Stomach (tissue), 4 donors: ENCODE results near the gene SYT2.

Experiments
- CTCF ChIP-seq, 7 experiments: fragments of 450-650 bp in 4 of 7; fragments of 200-600 bp in 3 of 7; sonication (generic) in 3 of 7; IDR thresholded peaks; one replicate each; pipeline ENCODE4 v1.5.1; 2016 to 2019; ENCODE audit warnings: antibody characterized with exemption in 7 of 7, control low read depth in 2 of 7, mild to moderate bottlenecking in 1 of 7
- EP300 ChIP-seq: sonication (generic); formaldehyde crosslinking; IDR thresholded peaks from one replicate; pipeline ENCODE4 v1.6.1; 2017; ENCODE audit warnings: antibody characterized with exemption
- POLR2A ChIP-seq, 4 donors: fragments of 450-650 bp; IDR thresholded peaks; one replicate each; pipeline ENCODE4 v1.6.1; 2016; ENCODE audit warnings: antibody characterized with exemption in 4 of 4, control low read depth in 2 of 4, mild to moderate bottlenecking in 1 of 4, moderate library complexity in 1 of 4
- POLR2AphosphoS5 ChIP-seq, 3 donors: sonication (generic); formaldehyde crosslinking; IDR thresholded peaks; one replicate each; pipeline ENCODE4 v1.6.1; 2016; ENCODE audit warnings: antibody characterized with exemption in 3 of 3

GRCh38 chr1:202578001-202578504, 132.2 kb downstream of the SYT2 start:
- TF ChIP-seq CTCF (IDR thresholded peaks at IDR 0.05) (no peak), POLR2A (IDR thresholded peaks at IDR 0.05) (no peak), POLR2AphosphoS5 (IDR thresholded peaks at IDR 0.05) (peak in 1 of 3 donors; percentile 33), EP300 (no peak)
